Measurements from ENCODE around the gene PEPD.

PEPD gene

DNA sequence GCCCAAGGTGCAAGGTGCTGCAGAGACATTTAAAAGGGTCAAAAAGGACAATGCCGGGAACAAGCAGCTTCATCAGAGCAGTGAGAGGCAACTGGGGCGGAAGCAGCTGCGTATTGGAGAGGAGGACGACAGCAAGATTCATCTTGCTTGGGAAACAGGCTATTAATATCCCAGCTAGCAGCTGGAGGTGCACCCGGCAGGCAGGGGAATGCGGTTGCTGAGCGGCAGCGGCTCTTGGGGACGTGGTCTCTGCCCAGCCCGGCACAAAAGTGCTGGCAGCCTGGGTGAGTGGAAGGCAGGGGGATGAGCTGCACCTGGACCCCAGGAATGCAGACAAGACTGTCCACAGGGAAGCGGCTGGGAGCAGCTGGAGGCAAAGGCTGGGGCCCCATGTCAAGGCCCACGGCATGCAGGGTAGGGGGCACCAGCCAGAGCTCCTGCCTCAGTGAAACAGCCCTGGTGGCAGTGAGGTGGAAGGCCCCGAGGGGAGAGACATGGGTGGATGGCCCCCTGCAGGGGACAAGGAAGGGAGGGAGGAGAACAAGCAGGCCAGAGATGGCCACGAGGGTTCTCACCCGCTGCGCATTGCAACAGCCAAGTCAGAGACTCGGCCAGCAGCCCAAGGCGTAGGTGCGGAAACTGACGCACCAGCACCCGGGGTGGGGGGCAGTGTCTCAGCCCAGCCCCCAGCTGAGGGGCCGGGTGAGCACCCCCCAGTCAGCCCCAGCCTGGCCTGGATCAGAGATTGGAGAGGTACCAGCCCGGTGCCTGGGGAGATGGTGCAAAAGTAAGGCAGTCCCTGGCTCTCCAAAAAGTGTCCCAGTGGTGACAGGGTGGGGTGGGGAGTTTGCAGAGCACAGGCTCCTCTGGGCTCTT is 34.4 kb downstream of the PEPD start:
- Histone ChIP-seq H3K36me3 (replicated peaks in 1 of 2; ENCODE audit: control insufficient read depth in 2 of 2, insufficient read depth in 2 of 2, low read length in 2 of 2) (no peaks in the 10 kb centered on the region), H3K4ac (ENCODE audit: low read length) (no peak overlapping the region), H2BK12ac (ENCODE audit: low read length) (no peak overlapping the region), H4K8ac (ENCODE audit: low read depth, low read length) (peak overlapping the region; percentile 17), H3K4me3 (ENCODE audit: low read length in 2 of 2) (no peak overlapping the region), H2AFZ (ENCODE audit: low read length) (no peak overlapping the region), H3K79me1 (ENCODE audit: low read depth, low read length) (no peaks in the 10 kb centered on the region), H3K9ac (ENCODE audit: low read depth, low read length, poor library complexity) (peak overlapping the region; percentile 60), H3K23ac (ENCODE audit: low read depth, low read length, poor library complexity) (no peak overlapping the region), H3K27me3 (ENCODE audit: control insufficient read depth in 3 of 3, insufficient read depth in 3 of 3, low read depth in 1 of 3, low read length in 3 of 3) (no peaks in the 10 kb centered on the region), H3K4me2 (ENCODE audit: insufficient read depth, low read length, poor library complexity, severe bottlenecking) (no peak overlapping the region), H2AK5ac (ENCODE audit: low read depth, low read length) (no peak overlapping the region), H3K18ac (ENCODE audit: low read length) (peak overlapping the region; percentile 71), H3K9me3 (replicated peaks in 1 of 2; ENCODE audit: control insufficient read depth in 2 of 2, insufficient read depth in 1 of 2, low read depth in 1 of 2, low read length in 2 of 2) (peaks cover 0 to 5% of the 10 kb centered on the region in 2 donors), H3K14ac (ENCODE audit: low read length) (peak overlapping the region; percentile 31), H3K4me1 (ENCODE audit: control insufficient read depth in 2 of 2, insufficient read depth in 1 of 2, low read depth in 1 of 2, low read length in 2 of 2) (peaks cover 0 to 1% of the 10 kb centered on the region in 2 donors), H2BK120ac (ENCODE audit: low read depth, low read length) (no peak overlapping the region), H2BK5ac (ENCODE audit: low read length) (no peak overlapping the region), H2BK15ac (ENCODE audit: low read length) (no peak overlapping the region), H4K91ac (ENCODE audit: low read depth, low read length, poor library complexity) (no peak overlapping the region), H3K27ac (replicated peaks; ENCODE audit: low read length) (no peak overlapping the region)
- no CpG with 5 or more reads among the region's 23 CpGs for WGBS, 2 donors (ENCODE audit: extremely low coverage in 2 of 2, insufficient read length in 2 of 2, insufficient replicate concordance in 1 of 2)
- no peak for DNase-seq (ENCODE audit: low spot score)

DNA sequence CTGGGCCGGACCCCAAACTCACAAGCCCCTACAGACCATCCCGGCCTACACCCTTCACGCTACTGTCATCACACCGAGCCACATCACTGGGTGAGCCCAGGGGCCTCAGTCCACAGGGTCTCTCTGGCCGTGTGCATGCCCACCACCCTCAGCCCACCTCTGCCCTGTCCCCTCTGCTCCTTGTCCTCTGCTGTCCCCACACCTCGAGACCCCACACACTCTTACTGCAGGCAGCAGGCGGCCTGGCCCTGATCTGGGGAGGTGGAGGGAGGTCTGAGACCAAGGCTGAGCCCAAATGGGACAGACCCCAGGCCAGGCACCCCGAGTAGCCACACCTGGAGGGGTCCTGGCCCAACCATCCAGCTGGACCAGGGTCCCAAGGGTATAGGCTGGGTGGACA is 35.2 kb downstream of the PEPD start:
- H3K4me1 ChIP-seq (ENCODE audit: control insufficient read depth in 2 of 2, insufficient read depth in 1 of 2, low read depth in 1 of 2, low read length in 2 of 2): peaks cover 0 to 1% of the 10 kb centered on the region in 2 donors
- no peak overlapping the region for H3K23ac ChIP-seq (ENCODE audit: low read depth, low read length, poor library complexity)
- peak overlapping the region in 1 of 2 donors; percentile 10 for H3K4me3 ChIP-seq (ENCODE audit: low read length in 2 of 2)
- no peak overlapping the region for H4K8ac ChIP-seq (ENCODE audit: low read depth, low read length)
- H4K91ac ChIP-seq (ENCODE audit: low read depth, low read length, poor library complexity): no peak overlapping the region
- peaks cover 0 to 5% of the 10 kb centered on the region in 2 donors for H3K9me3 ChIP-seq (replicated peaks in 1 of 2; ENCODE audit: control insufficient read depth in 2 of 2, insufficient read depth in 1 of 2, low read depth in 1 of 2, low read length in 2 of 2)
- H3K27ac ChIP-seq (replicated peaks; ENCODE audit: low read length): no peak overlapping the region
- no peak overlapping the region for H2BK12ac ChIP-seq (ENCODE audit: low read length)
- H3K14ac ChIP-seq (ENCODE audit: low read length): no peak overlapping the region
- no peak overlapping the region for H2AFZ ChIP-seq (ENCODE audit: low read length)
- H2BK120ac ChIP-seq (ENCODE audit: low read depth, low read length): no peak overlapping the region
- no peaks in the 10 kb centered on the region for H3K36me3 ChIP-seq (replicated peaks in 1 of 2; ENCODE audit: control insufficient read depth in 2 of 2, insufficient read depth in 2 of 2, low read length in 2 of 2)
- peak overlapping the region; percentile 48 for H3K18ac ChIP-seq (ENCODE audit: low read length)
- DNase-seq (ENCODE audit: low spot score): no peak
- no peaks in the 10 kb centered on the region for H3K79me1 ChIP-seq (ENCODE audit: low read depth, low read length)
- H2BK5ac ChIP-seq (ENCODE audit: low read length): no peak overlapping the region
- H3K4me2 ChIP-seq (ENCODE audit: insufficient read depth, low read length, poor library complexity, severe bottlenecking): no peak overlapping the region
- no peaks in the 10 kb centered on the region for H3K27me3 ChIP-seq (ENCODE audit: control insufficient read depth in 3 of 3, insufficient read depth in 3 of 3, low read depth in 1 of 3, low read length in 3 of 3)
- peak overlapping the region; percentile 56 for H2AK5ac ChIP-seq (ENCODE audit: low read depth, low read length)
- no peak overlapping the region for H3K4ac ChIP-seq (ENCODE audit: low read length)
- peak overlapping the region; percentile 60 for H3K9ac ChIP-seq (ENCODE audit: low read depth, low read length, poor library complexity)
- H2BK15ac ChIP-seq (ENCODE audit: low read length): no peak overlapping the region
- no CpG with 5 or more reads among the region's 8 CpGs for WGBS, 2 donors (ENCODE audit: extremely low coverage in 2 of 2, insufficient read length in 2 of 2, insufficient replicate concordance in 1 of 2)

DNA sequence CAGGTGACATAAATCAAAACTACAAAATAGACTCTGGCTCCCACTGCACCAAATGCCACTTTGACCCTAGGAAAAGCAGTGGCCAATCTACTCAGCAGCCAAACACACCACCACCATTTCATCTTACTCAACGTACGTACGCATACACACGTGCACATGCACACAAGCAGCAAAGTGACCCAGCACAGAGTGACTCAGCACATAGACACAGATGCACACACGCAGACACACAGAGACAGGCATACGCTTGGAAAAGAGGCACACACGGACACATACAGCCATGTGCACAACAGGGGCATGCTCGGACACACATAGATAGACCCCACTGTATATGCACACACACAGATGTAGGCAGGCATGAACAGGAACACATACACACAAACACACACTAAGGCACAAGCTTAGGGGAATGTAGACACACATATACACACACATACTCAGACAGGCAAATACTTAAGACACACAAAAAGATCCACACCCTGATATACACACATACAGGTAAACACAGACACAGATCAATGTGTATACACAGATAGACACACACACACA is 37.3 kb downstream of the PEPD start:
- Histone ChIP-seq H3K4me2 (ENCODE audit: insufficient read depth, low read length, poor library complexity, severe bottlenecking) (no peak overlapping the region), H3K23ac (ENCODE audit: low read depth, low read length, poor library complexity) (peak overlapping the region; percentile 26), H3K79me1 (ENCODE audit: low read depth, low read length) (no peaks in the 10 kb centered on the region), H3K4me3 (ENCODE audit: low read length in 2 of 2) (peak overlapping the region in 1 of 2 donors; percentile 27), H3K36me3 (replicated peaks in 1 of 2; ENCODE audit: control insufficient read depth in 2 of 2, insufficient read depth in 2 of 2, low read length in 2 of 2) (no peaks in the 10 kb centered on the region), H3K18ac (ENCODE audit: low read length) (no peak overlapping the region), H2BK15ac (ENCODE audit: low read length) (no peak overlapping the region), H2BK5ac (ENCODE audit: low read length) (no peak overlapping the region), H4K91ac (ENCODE audit: low read depth, low read length, poor library complexity) (no peak overlapping the region), H3K9me3 (replicated peaks in 1 of 2; ENCODE audit: control insufficient read depth in 2 of 2, insufficient read depth in 1 of 2, low read depth in 1 of 2, low read length in 2 of 2) (peaks cover 0 to 5% of the 10 kb centered on the region in 2 donors), H3K4ac (ENCODE audit: low read length) (no peak overlapping the region), H2BK12ac (ENCODE audit: low read length) (no peak overlapping the region), H3K27ac (replicated peaks; ENCODE audit: low read length) (no peak overlapping the region), H2AK5ac (ENCODE audit: low read depth, low read length) (no peak overlapping the region), H4K8ac (ENCODE audit: low read depth, low read length) (no peak overlapping the region), H3K9ac (ENCODE audit: low read depth, low read length, poor library complexity) (no peak overlapping the region), H3K27me3 (ENCODE audit: control insufficient read depth in 3 of 3, insufficient read depth in 3 of 3, low read depth in 1 of 3, low read length in 3 of 3) (no peaks in the 10 kb centered on the region), H3K4me1 (ENCODE audit: control insufficient read depth in 2 of 2, insufficient read depth in 1 of 2, low read depth in 1 of 2, low read length in 2 of 2) (peaks cover 0 to 1% of the 10 kb centered on the region in 2 donors), H2AFZ (ENCODE audit: low read length) (no peak overlapping the region), H2BK120ac (ENCODE audit: low read depth, low read length) (no peak overlapping the region), H3K14ac (ENCODE audit: low read length) (peak overlapping the region; percentile 2)
- no peak for DNase-seq (ENCODE audit: low spot score)
- no CpG with 5 or more reads among the region's 8 CpGs for WGBS, 2 donors (ENCODE audit: extremely low coverage in 2 of 2, insufficient read length in 2 of 2, insufficient replicate concordance in 1 of 2)

DNA sequence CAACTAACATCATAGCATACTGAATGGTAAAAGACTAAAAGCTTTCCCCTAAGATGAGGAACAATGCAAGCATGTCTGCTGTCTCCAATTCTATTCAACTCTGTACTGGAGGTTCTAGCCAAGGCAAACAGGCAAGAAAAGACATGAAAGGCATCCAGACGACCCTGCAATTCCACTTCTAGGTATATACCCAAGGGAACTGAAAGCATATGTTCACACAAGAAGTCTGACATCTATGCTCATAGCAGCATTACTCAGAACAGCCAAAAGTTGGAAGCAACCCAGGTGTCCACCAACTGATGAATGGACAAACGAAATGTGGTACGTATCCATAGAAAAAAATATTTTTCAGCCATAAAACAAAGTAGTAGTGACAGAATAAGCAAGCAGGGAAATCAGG is 39.1 kb downstream of the PEPD start:
- no CpG with 5 or more reads among the region's 3 CpGs for WGBS, 2 donors (ENCODE audit: extremely low coverage in 2 of 2, insufficient read length in 2 of 2, insufficient replicate concordance in 1 of 2)
- Histone ChIP-seq H3K4me1 (ENCODE audit: control insufficient read depth in 2 of 2, insufficient read depth in 1 of 2, low read depth in 1 of 2, low read length in 2 of 2) (peaks cover 0 to 1% of the 10 kb centered on the region in 2 donors), H2BK15ac (ENCODE audit: low read length) (no peak overlapping the region), H3K18ac (ENCODE audit: low read length) (no peak overlapping the region), H3K14ac (ENCODE audit: low read length) (no peak overlapping the region), H2BK120ac (ENCODE audit: low read depth, low read length) (no peak overlapping the region), H3K36me3 (replicated peaks in 1 of 2; ENCODE audit: control insufficient read depth in 2 of 2, insufficient read depth in 2 of 2, low read length in 2 of 2) (peaks cover under 1 to 6% of the 10 kb centered on the region in 2 donors), H3K9me3 (replicated peaks in 1 of 2; ENCODE audit: control insufficient read depth in 2 of 2, insufficient read depth in 1 of 2, low read depth in 1 of 2, low read length in 2 of 2) (peaks cover 5 to 6% of the 10 kb centered on the region in 2 donors), H3K27ac (replicated peaks; ENCODE audit: low read length) (no peak overlapping the region), H2BK5ac (ENCODE audit: low read length) (no peak overlapping the region), H3K4me2 (ENCODE audit: insufficient read depth, low read length, poor library complexity, severe bottlenecking) (no peak overlapping the region), H3K79me1 (ENCODE audit: low read depth, low read length) (no peaks in the 10 kb centered on the region), H3K27me3 (ENCODE audit: control insufficient read depth in 3 of 3, insufficient read depth in 3 of 3, low read depth in 1 of 3, low read length in 3 of 3) (no peaks in the 10 kb centered on the region), H2BK12ac (ENCODE audit: low read length) (no peak overlapping the region), H3K23ac (ENCODE audit: low read depth, low read length, poor library complexity) (no peak overlapping the region), H3K4ac (ENCODE audit: low read length) (no peak overlapping the region), H3K9ac (ENCODE audit: low read depth, low read length, poor library complexity) (no peak overlapping the region), H3K4me3 (ENCODE audit: low read length in 2 of 2) (no peak overlapping the region), H2AK5ac (ENCODE audit: low read depth, low read length) (no peak overlapping the region), H4K8ac (ENCODE audit: low read depth, low read length) (no peak overlapping the region), H2AFZ (ENCODE audit: low read length) (no peak overlapping the region), H4K91ac (ENCODE audit: low read depth, low read length, poor library complexity) (no peak overlapping the region)
- DNase-seq (ENCODE audit: low spot score): no peak

Measured in neuronal stem cell (in vitro differentiated cells).